Karpas-422 (cell line): ENCODE results near the gene TMEM121B. TPM values are rescaled to one million over a fixed set of nuclear protein-coding genes. Genes with fewer than 3 reads are reported as not detected.

Experiments used
- DNase-seq: peaks from one replicate; pipeline ENCODE4 v3.0.0-alpha.2; 2015
- H2AFZ ChIP-seq: fragments of 200-600 bp; sonication (generic); 2 replicates; pipeline ENCODE4 v1.6.1; 2014; ENCODE audit warnings: antibody characterized with exemption, low read length, mixed read lengths
- H3K27ac ChIP-seq: fragments of 200-600 bp; sonication (generic); 2 replicates; pipeline ENCODE4 v1.5.1; 2014; ENCODE audit warnings: mild to moderate bottlenecking, low read length, moderate library complexity
- H3K27me3 ChIP-seq: fragments of 200-600 bp; sonication (generic); 2 replicates; pipeline ENCODE4 v1.6.1; 2014; ENCODE audit warnings: low read length, mixed read lengths
- H3K36me3 ChIP-seq: fragments of 200-600 bp; sonication (generic); 2 replicates; pipeline ENCODE4 v1.6.1; 2014; ENCODE audit warnings: low read length, mixed read lengths; ENCODE audit not compliant: insufficient read depth
- H3K4me1 ChIP-seq: fragments of 200-600 bp; sonication (generic); 2 replicates; pipeline ENCODE4 v1.6.1; 2014; ENCODE audit warnings: mild to moderate bottlenecking, low read length, mixed read lengths
- H3K4me2 ChIP-seq: fragments of 200-600 bp; sonication (generic); 2 replicates; pipeline ENCODE4 v1.6.1; 2014; ENCODE audit warnings: low read length, low read depth, mild to moderate bottlenecking; ENCODE audit not compliant: poor library complexity, severe bottlenecking
- H3K4me3 ChIP-seq: fragments of 200-600 bp; sonication (generic); 2 replicates; pipeline ENCODE4 v1.5.1; 2014; ENCODE audit warnings: mild to moderate bottlenecking, antibody characterized with exemption, low read length, mixed read lengths
- H3K79me2 ChIP-seq: fragments of 200-600 bp; sonication (generic); 2 replicates; pipeline ENCODE4 v1.6.1; 2014; ENCODE audit warnings: mild to moderate bottlenecking, low read length, mixed read lengths
- H3K9ac ChIP-seq: fragments of 200-600 bp; sonication (generic); 2 replicates; pipeline ENCODE4 v1.6.0; 2014; ENCODE audit warnings: low read length
- H3K9me2 ChIP-seq: fragments of 200-600 bp; sonication (generic), shearing (Covaris generic); replicated peaks from 2 replicates; pipeline ENCODE4 v1.6.0; 2014; ENCODE audit warnings: mild to moderate bottlenecking, low read length, moderate library complexity; ENCODE audit not compliant: insufficient read depth
- H3K9me3 ChIP-seq: fragments of 300-700, 200-600 bp; sonication (generic); 2 replicates; pipeline ENCODE4 v1.6.1; 2014; ENCODE audit warnings: low read length, mixed read lengths
- H4K20me1 ChIP-seq: fragments of 200-600 bp; sonication (generic); 2 replicates; pipeline ENCODE4 v1.6.1; 2014; ENCODE audit warnings: mild to moderate bottlenecking, antibody characterized with exemption, low read length, low read depth; ENCODE audit not compliant: insufficient read depth
- total RNA-seq: library from RNA; depleted of rRNA; stranded (reverse); fragments of >200 nt; shearing (Covaris generic); gene quantifications from 2 replicates; pipeline ENCODE4 v1.2.3, GENCODE V29; 2014; ENCODE audit warnings: low replicate concordance; rRNA removed

The TMEM121B gene
- total RNA-seq, 1 experiment from 2014 or later, result 0.04 TPM

DNA sequence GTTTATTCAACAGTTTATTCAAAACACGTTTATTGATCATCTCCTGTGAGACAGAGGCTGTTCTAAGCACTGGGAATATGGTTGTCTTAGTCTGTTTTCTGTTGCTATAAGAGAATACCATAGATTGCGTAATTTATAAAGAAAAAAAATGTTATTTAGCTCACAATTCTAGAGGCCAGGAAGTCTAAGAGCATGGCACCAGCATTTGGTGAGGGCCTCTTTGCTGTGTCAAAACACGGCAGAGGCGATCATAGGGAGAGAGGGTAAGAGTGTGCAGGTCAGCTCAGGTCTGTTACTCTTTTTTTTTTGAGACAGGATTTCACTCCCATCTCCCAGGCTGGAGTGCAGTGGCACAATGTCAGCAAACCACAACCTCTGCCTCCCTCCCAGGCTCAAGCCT, 41.6 kb downstream of the TMEM121B start:
- H3K4me2 ChIP-seq, result no peak overlapping the region
- H3K79me2 ChIP-seq, result no peaks in the 10 kb centered on the region
- H3K27ac ChIP-seq, result no peak overlapping the region
- no peaks in the 10 kb centered on the region for H3K9me3 ChIP-seq
- no peak overlapping the region for H3K9ac ChIP-seq
- H3K4me3 ChIP-seq, result no peak overlapping the region
- H2AFZ ChIP-seq, result no peak overlapping the region
- peaks cover 6% of the 10 kb centered on the region for H3K4me1 ChIP-seq
- no peaks in the 10 kb centered on the region for H4K20me1 ChIP-seq
- no peaks in the 10 kb centered on the region for H3K27me3 ChIP-seq
- DNase-seq, result no peak
- H3K9me2 ChIP-seq, result no peaks in the 10 kb centered on the region
- no peaks in the 10 kb centered on the region for H3K36me3 ChIP-seq

DNA sequence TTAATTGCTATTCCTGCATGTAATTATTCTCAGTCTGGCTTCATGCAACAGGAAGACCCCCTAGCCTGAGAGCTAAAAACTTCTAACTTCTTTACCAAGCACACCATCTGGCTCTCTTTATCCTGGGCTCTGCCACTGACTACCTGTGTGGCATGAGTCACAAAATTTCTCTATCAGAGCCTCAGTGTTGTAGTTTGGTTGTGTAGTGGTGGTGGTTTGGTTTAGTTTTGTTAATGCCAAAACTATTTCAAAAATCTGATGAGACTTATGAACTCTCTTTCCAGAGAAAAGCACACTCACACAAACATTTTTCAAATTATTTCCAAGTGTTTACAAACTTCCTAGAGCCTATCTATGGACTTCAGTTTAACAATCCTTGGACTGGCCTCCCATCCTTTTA, 43.9 kb downstream of the TMEM121B start:
- Histone ChIP-seq H3K9me3 (no peaks in the 10 kb centered on the region), H3K4me1 (no peaks in the 10 kb centered on the region), H4K20me1 (no peaks in the 10 kb centered on the region), H3K79me2 (no peaks in the 10 kb centered on the region), H3K9ac (no peak overlapping the region), H3K27me3 (no peaks in the 10 kb centered on the region), H2AFZ (no peak overlapping the region), H3K27ac (no peak overlapping the region), H3K36me3 (no peaks in the 10 kb centered on the region), H3K4me2 (no peak overlapping the region), H3K9me2 (no peaks in the 10 kb centered on the region), H3K4me3 (no peak overlapping the region)
- no peak for DNase-seq

DNA sequence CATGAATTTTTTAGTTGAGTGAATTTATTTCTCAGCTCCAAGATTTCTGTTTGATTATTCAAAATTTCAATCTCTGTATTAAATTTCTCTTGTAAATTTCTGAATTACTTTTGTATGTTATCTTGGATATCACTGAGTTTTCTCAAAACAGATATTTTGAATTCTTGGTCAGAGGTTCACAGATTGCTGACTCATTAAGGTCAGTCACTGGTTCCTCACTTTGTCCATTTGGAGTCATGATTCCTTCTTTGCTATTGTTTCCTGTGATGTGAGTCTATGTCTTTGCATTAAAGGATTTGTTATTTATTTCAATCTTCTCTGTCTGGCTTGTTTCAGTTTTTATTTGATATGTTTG, 46.5 kb downstream of the TMEM121B start:
- Histone ChIP-seq H3K27ac (no peak overlapping the region), H4K20me1 (no peaks in the 10 kb centered on the region), H3K4me3 (no peak overlapping the region), H3K9me2 (no peaks in the 10 kb centered on the region), H3K9ac (no peak overlapping the region), H2AFZ (no peak overlapping the region), H3K36me3 (no peaks in the 10 kb centered on the region), H3K27me3 (no peaks in the 10 kb centered on the region), H3K9me3 (no peaks in the 10 kb centered on the region), H3K4me2 (no peak overlapping the region), H3K4me1 (no peaks in the 10 kb centered on the region), H3K79me2 (no peaks in the 10 kb centered on the region)
- DNase-seq, result no peak

DNA sequence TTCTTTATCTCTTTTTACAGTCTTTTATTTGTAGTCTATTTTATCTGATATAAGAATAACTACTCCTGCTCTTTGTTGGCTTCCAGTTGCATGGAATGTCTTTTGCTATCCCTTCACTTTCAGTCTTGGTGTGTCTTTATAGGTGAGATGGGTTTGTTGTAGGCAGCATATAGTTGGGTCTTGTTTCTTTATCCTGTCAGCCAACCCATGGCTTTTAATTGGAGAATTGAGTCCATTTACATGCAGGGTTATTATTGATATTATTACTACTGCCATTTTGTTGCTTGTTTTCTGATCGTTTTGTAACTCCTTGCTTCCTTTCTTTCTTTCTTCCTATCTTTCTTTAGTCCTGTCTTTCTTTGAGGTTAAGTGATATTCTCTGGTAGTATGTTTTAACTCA, 48.3 kb downstream of the TMEM121B start:
- no peaks in the 10 kb centered on the region for H3K79me2 ChIP-seq
- H3K36me3 ChIP-seq, result no peaks in the 10 kb centered on the region
- no peaks in the 10 kb centered on the region for H3K9me2 ChIP-seq
- H3K9me3 ChIP-seq, result no peaks in the 10 kb centered on the region
- no peaks in the 10 kb centered on the region for H3K4me1 ChIP-seq
- H3K27ac ChIP-seq, result no peak overlapping the region
- no peak for DNase-seq
- no peaks in the 10 kb centered on the region for H4K20me1 ChIP-seq
- H3K4me3 ChIP-seq, result no peak overlapping the region
- no peak overlapping the region for H3K4me2 ChIP-seq
- no peak overlapping the region for H2AFZ ChIP-seq
- H3K9ac ChIP-seq, result no peak overlapping the region
- H3K27me3 ChIP-seq, result no peaks in the 10 kb centered on the region

Other genes with a start within 250 kb of the TMEM121B start
- gene GAB4, start 113.1 kb downstream of the TMEM121B start, total RNA-seq, result 0.11 TPM in 1 of 2 replicates, not detected in the other
- gene IL17RA, start 36.4 kb downstream of the TMEM121B start, total RNA-seq, result 5.8 and 7.1 TPM in 2 replicates
- 29.8 and 61.2 TPM in 2 replicates for gene HDHD5, start 37.9 kb upstream of the TMEM121B start, total RNA-seq
- 38.5 and 43.6 TPM in 2 replicates for gene ADA2, start 98.1 kb upstream of the TMEM121B start, total RNA-seq
- 1.6 TPM in 2 replicates for gene CECR2, start 248.1 kb upstream of the TMEM121B start, total RNA-seq